Right kidney (tissue), 1 donor: ENCODE measurements around the gene REPIN1.
A peak's percentile ranks its signal among the peaks of the same experiment; 100 is the strongest.

Experiments used
- DNase-seq: peaks from one replicate; pipeline ENCODE4 v3.0.0-alpha.2; 2016

Gene REPIN1

GRCh38 chr7:150335108-150335773 is 33.4 kb upstream of the REPIN1 start:
- DNase-seq: no peak

DNA sequence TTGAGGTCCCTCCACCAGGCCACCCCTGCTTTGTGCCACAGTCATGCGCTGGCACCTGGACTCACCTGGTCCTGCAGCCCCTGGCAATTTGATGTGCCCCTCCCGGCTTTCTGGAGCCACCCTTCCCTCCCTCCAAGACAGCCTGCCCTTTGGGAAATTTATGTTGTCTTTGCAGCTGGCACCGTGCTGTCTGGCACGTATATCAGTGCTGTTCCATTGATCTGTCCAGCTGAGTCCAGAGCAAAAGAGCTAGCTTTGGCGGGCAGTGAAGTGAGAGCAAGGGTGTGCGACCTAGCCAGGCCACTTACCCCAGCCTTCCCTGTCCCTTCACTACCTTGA is 32.9 kb upstream of the REPIN1 start:
- DNase-seq: no peak

DNA sequence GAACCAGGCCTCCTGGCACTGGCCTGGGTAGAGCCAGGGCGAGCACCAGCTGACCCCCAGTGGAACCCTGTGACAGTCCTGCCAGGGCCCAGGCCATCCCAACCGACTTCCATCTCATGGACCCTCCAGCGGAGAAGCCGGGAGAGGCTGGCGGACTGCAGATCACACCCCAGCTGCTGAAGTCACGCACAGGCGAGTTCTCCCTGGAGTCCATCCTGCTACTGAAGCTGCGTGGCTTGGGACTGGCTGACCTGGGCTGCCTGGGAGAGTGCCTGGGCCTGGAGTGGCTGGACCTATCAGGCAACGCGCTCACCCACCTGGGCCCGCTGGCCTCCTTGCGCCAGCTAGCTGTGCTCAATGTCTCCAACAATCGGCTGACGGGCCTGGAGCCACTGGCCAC is 31.9 kb upstream of the REPIN1 start:
- DNase-seq: no peak

DNA sequence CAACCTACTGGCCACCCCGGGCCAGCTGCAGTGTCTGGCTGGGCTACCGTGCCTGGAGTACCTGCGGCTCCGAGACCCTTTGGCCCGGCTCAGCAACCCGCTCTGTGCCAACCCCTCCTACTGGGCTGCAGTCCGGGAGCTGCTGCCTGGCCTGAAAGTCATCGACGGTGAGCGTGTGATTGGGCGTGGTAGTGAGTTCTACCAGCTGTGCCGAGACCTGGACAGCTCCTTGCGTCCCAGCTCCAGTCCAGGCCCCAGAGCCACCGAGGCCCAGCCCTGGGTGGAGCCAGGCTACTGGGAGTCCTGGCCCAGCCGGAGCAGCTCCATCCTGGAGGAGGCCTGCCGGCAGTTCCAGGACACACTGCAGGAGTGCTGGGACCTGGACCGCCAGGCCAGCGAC is 31.4 kb upstream of the REPIN1 start:
- no peak for DNase-seq

DNA sequence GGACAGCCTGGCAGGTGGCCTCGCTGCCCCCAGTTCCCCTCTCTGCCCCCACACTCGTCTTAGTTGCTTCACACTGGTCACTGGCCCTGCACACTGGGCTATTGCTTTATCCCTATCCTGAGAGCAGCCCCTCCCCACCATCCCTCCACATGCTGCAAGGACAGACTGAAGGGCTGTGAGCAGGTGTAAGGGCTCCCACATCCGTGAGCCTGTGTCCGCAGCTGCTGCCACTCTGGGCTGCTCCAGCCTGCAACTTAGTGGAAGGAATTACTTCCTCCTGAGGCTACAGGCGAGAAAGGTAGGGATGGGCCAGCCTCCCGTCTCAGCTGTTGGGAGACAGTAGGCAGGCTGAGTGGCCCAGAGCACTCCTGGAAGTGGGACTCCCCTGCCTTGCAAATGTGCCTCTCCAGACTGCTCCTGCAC is 31.0 kb upstream of the REPIN1 start:
- no peak for DNase-seq

- no peak for DNase-seq
These were observed 30.3 kb upstream of the REPIN1 start for GRCh38 chr7:150338166-150338829.

DNA sequence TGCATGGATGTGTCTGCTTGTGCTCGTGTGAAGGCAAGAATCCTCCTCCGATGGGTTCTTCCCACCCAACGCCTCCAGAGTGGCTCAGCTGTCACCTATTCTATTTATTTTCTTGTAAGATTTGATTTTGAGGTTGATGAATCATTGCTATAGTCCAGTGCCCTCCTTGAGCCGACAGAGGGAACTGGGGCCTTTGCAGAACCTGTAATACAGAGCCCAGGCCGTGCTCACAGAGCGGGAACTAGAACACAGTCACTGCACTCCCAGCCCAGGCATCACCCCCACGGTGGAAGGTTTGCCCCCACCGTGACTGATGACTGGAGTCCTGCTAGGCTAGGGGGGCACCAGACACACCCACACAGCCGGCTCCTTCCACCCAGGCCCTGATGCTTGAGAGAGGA is 29.2 kb upstream of the REPIN1 start:
- DNase-seq: no peak

DNA sequence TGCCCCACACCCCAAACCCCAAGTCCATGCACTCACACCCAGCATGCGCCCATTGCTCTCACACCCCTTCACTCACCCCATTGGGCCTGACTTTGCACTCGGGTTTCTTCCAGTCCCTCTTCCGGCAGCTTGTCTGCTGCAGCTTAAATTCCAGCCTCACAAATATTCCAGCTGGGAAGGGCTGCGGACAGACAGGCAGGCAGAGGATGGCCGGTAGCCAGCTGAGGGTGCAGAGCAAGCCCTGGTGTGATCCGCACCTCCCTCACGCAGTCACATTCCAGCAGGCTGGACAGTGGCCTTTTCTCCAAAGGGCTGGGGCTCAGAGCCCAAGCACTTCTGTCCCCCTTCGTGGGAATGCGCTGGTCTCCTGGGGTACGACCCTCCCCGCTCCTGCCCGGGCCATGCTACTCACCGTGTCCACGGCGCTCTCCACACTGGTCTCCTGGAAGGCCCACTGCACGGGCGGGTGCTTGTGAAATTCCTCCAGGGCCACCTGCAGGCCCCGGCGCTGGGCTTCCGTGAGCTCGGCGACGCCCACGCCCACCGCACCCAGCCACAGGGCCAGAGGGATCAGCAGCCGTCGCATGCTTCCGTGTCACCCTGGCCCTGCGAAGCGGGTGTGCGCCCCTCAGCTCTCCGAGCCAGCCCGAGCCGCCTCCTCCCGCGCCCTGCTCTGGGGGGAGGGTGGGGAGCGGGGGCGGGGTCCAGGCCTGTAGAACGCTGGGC is 28.4 kb upstream of the REPIN1 start:
- DNase-seq: peak; percentile 73

DNA sequence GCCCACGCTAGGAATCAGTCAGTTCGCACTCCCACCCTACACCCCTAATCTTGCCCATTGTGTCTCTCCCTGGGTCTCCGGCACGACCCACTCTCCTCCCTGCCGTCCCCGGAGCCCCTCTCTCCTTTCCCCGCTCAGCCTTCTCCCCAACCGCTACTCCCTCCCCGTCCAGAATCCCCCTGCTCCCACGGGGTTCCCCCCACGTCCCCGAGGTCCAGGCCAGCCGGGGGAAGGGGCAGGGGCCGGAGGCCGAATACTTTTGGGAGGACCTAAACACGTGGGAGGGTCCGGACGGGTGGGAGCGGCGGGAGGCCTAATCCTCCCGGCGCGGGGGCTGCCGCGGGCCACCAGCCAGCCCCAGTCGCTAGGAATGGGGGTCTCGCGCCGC is 27.8 kb upstream of the REPIN1 start:
- DNase-seq: no peak

DNA sequence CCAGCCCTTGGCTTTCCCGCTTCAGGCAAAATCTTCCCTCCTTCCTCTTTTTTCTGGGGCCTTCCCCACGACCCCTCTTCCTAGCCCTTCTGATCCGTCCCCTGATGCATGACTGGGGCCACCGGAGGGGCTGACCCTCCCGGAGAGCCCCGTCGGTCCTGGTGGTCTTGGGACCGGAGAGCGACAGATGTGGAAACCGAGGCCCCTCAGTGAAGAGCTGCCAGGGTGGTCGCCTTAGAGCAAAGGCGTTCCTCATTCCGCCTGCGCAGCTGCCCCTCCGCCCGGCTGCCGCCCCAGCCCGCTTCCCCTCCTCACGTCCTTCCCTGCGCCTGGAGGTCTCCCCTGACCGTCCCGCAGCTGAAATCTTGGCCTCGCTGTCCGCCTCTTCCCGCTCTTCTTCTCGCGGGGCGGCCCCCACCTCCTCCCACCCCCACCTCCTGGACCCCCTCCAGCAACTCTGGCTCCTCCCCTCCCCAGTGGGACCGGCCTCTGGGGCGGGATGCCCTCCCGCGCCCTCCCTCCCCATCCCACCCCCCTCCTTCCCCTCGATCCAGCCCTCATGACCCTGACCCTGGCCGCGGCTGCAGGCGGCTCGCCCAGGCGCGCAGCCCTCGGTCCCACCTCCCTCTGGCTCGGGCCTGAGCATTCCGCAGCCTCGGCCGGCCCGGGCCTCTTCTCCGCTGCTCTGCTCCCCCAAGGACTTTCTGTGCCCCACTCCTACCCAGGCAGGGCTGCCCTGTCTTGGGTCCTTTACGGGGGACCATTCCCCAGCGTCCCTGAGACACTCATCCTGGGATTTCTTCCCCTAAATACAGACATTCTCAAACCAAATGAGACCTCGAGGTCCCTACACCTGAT is 27.1 kb upstream of the REPIN1 start, which contains the start of gene RARRES2:
Gene RARRES2, minus strand, starts transcription at position 367 of the 858 bp plus-strand sequence. CDS start 1,020 bp downstream, outside the sequence.
- peak; percentile 71 for DNase-seq

DNA sequence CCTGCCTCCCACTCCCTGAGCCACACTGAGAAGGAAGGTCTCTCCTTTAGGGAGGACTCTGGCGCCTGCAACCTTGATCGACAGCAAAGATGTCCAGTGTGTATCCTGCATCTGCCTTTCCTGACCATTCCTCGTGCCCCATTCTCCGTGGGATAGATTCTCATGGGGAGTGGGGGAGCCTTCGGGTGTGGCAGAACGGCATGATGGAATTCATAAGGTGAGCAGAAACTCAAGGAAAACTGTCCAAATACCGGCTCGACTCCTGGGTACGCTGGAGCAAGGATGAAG is 26.6 kb upstream of the REPIN1 start:
- DNase-seq: no peak

DNA sequence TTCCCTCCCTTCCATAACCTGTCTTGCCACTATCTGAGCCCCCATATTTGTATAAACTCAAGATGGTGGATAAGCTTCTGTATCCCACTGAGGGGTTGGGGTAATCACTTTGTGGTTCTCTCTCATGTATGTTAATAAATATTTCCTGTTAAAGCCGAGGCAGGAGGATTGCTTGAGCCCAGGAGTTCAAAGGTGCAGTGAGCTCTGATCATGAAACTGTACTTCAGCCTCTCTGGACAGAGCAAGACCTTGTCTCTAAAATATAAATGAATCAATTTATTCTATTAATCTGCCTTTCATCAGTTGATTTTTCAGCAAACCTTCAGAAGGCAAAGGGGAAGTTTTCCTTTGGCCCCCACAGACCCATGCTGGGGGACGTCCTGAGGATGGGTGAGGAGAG is 25.4 kb upstream of the REPIN1 start:
- DNase-seq: no peak

- no peak for DNase-seq
These were observed 24.3 kb upstream of the REPIN1 start for GRCh38 chr7:150344299-150344698.

DNA sequence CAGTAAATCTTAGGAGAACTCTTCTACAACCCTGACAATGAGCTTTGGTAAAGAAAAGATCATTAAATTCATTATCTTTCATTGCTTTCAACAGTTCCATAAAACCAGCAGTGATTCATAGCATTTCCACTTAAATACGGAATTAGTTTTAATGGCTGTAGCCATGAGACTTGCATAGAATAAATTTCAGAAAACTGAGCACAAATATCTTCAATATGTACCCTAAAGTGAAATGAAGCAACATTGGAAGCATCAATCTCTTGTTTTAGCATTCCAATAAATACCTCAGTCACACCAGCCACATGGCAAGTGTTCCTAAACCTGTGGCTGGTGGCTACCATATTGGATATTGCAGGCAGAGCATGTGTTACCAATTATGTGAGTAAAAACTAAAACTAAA is 23.6 kb upstream of the REPIN1 start:
- no peak for DNase-seq

GRCh38 chr7:150346922-150347321 is 21.7 kb upstream of the REPIN1 start:
- no peak for DNase-seq

GRCh38 chr7:150351587-150352194 is 16.9 kb upstream of the REPIN1 start:
- DNase-seq: no peak

- DNase-seq: no peak
These were observed 13.0 kb upstream of the REPIN1 start for GRCh38 chr7:150355666-150356059.

GRCh38 chr7:150356265-150356897 is 12.2 kb upstream of the REPIN1 start:
- DNase-seq: no peak

DNA sequence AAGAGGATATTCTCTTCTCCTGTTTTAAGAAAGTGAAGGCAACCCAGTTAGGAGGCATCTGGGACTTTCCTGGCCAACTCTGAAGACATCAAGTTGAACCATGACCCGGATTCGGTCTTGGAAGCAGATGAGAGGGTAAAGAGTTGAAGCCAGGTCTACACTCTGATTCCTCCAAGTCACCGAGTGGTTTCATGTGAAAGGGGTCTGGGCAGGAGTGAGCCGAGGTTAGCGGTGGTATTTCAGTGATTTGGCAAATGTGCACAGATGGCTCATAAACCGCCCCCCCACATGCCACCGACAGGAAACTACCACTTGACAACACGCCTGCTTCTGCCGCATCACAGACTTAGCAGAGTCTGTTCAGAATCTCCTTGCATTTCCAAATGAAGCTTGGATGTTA is 11.4 kb upstream of the REPIN1 start:
- DNase-seq: no peak

DNA sequence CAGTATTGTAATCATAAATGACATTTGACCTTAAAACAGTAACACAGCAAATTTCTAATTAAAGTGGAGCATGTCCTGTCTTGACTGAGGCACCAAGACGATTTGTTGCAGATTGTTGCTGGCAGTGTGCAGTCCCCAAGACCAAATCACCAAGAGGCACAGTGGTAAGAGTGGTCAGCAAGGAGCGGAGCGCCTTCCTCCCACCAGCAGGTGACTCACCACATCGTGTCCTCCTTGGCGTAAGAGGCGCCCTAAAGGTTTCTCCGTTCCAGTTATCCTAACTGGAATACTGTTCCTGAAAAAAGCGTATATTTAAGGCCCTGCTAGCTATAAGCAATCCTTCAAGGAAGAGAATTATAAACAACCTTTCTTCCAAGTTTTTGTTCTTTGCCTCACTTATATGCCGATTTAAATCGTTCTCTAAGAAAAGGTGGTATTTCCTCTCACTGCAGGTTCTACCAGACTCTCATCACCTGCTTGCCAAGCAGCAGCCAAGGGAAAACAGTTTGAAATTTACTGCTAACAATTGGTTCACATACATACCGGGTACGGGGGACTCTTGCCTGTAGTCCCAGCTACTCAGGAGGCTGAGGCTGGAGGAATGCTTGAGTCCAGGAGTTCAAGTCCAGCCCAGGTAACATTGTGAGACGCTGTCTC is 10.7 kb upstream of the REPIN1 start:
- DNase-seq: no peak

- no peak for DNase-seq
These were observed 10.2 kb upstream of the REPIN1 start for GRCh38 chr7:150358433-150358832.
